Stimulated activated CD8-positive, alpha-beta memory T cell treated with anti-CD3 and anti-CD28 coated beads, Interleukin-4, amount 100 ng/mL, for 4 hours (primary cell): ENCODE measurements around the gene STK35.

Source experiments
- DNase-seq, 2 donors: peaks; one replicate each; pipeline ENCODE4 v3.0.0-alpha.2; 2020; ENCODE audit warnings: low read depth in 2 of 2, low spot score in 1 of 2

Gene STK35

GRCh38 chr20:2104236-2104635 is 2.6 kb downstream of the STK35 start:
- no peak for DNase-seq

- no peak for DNase-seq
These were observed 6.9 kb downstream of the STK35 start for GRCh38 chr20:2108498-2108897.

- no peak for DNase-seq
These were observed 7.4 kb downstream of the STK35 start for GRCh38 chr20:2108987-2109386.

- DNase-seq = no peak
These were observed 8.0 kb downstream of the STK35 start for GRCh38 chr20:2109425-2110210.

GRCh38 chr20:2112910-2113309 is 11.3 kb downstream of the STK35 start:
- DNase-seq = no peak

- DNase-seq = no peak
These were observed 12.7 kb downstream of the STK35 start for GRCh38 chr20:2114127-2114959.

GRCh38 chr20:2114990-2115681 is 13.5 kb downstream of the STK35 start:
- no peak for DNase-seq

GRCh38 chr20:2116170-2116940 is 14.7 kb downstream of the STK35 start:
- DNase-seq = no peak

GRCh38 chr20:2118783-2119182 is 17.2 kb downstream of the STK35 start:
- no peak for DNase-seq

GRCh38 chr20:2122936-2123335 is 21.3 kb downstream of the STK35 start:
- no peak for DNase-seq

- no peak for DNase-seq
These were observed 22.1 kb downstream of the STK35 start for GRCh38 chr20:2123720-2124119.

- no peak for DNase-seq
These were observed 23.1 kb downstream of the STK35 start for GRCh38 chr20:2124564-2125213.

GRCh38 chr20:2125474-2126112 is 24.0 kb downstream of the STK35 start:
- DNase-seq = no peak

GRCh38 chr20:2127238-2127637 is 25.6 kb downstream of the STK35 start:
- no peak for DNase-seq

- DNase-seq = no peak
These were observed 26.9 kb downstream of the STK35 start for GRCh38 chr20:2128542-2128941.

- no peak for DNase-seq
These were observed 28.5 kb downstream of the STK35 start for GRCh38 chr20:2130062-2130591.

GRCh38 chr20:2130683-2131082 is 29.1 kb downstream of the STK35 start:
- DNase-seq = no peak

GRCh38 chr20:2131366-2131765 is 29.7 kb downstream of the STK35 start:
- DNase-seq = no peak

- DNase-seq = no peak
These were observed 30.9 kb downstream of the STK35 start for GRCh38 chr20:2132461-2132901.
